Measurements from ENCODE around the gene GTF2IRD1.

Gene GTF2IRD1

GRCh38 chr7:74570533-74571156 is 116.9 kb downstream of the GTF2IRD1 start:
- no peak for DNase-seq

- DNase-seq, result no peak
Observed at GRCh38 chr7:74572301-74572979, 118.7 kb downstream of the GTF2IRD1 start.

- DNase-seq, result no peak
Observed at GRCh38 chr7:74573512-74573911, 119.8 kb downstream of the GTF2IRD1 start.

- no peak for DNase-seq
Observed at GRCh38 chr7:74575083-74575784, 121.5 kb downstream of the GTF2IRD1 start.

GRCh38 chr7:74575811-74576210 is 122.1 kb downstream of the GTF2IRD1 start:
- DNase-seq, result no peak

GRCh38 chr7:74579800-74580685 is 126.3 kb downstream of the GTF2IRD1 start:
- no peak for DNase-seq

GRCh38 chr7:74581916-74582440 is 128.3 kb downstream of the GTF2IRD1 start:
- DNase-seq, result no peak

GRCh38 chr7:74582447-74583039 is 128.8 kb downstream of the GTF2IRD1 start:
- DNase-seq, result no peak

GRCh38 chr7:74583630-74584029 is 129.9 kb downstream of the GTF2IRD1 start:
- DNase-seq, result no peak

GRCh38 chr7:74584160-74584954 is 130.7 kb downstream of the GTF2IRD1 start:
- no peak for DNase-seq

- DNase-seq, result no peak
Observed at GRCh38 chr7:74585844-74586243, 132.1 kb downstream of the GTF2IRD1 start.

- no peak for DNase-seq
Observed at GRCh38 chr7:74586258-74587175, 132.8 kb downstream of the GTF2IRD1 start.

GRCh38 chr7:74587435-74588126 is 133.9 kb downstream of the GTF2IRD1 start:
- DNase-seq, result no peak

- DNase-seq, result no peak
Observed at GRCh38 chr7:74590813-74591212, 137.1 kb downstream of the GTF2IRD1 start.

- no peak for DNase-seq
Observed at GRCh38 chr7:74598558-74598957, 144.9 kb downstream of the GTF2IRD1 start.

- DNase-seq, result no peak
Observed at GRCh38 chr7:74599244-74599643, 145.5 kb downstream of the GTF2IRD1 start.

- no peak for DNase-seq
Observed at GRCh38 chr7:74604326-74605020, 150.8 kb downstream of the GTF2IRD1 start.

GRCh38 chr7:74606101-74606908 is 152.6 kb downstream of the GTF2IRD1 start:
- peak; percentile 22 to 38 for DNase-seq
